ENCODE measurements around the gene SLC29A2.

Gene SLC29A2

DNA sequence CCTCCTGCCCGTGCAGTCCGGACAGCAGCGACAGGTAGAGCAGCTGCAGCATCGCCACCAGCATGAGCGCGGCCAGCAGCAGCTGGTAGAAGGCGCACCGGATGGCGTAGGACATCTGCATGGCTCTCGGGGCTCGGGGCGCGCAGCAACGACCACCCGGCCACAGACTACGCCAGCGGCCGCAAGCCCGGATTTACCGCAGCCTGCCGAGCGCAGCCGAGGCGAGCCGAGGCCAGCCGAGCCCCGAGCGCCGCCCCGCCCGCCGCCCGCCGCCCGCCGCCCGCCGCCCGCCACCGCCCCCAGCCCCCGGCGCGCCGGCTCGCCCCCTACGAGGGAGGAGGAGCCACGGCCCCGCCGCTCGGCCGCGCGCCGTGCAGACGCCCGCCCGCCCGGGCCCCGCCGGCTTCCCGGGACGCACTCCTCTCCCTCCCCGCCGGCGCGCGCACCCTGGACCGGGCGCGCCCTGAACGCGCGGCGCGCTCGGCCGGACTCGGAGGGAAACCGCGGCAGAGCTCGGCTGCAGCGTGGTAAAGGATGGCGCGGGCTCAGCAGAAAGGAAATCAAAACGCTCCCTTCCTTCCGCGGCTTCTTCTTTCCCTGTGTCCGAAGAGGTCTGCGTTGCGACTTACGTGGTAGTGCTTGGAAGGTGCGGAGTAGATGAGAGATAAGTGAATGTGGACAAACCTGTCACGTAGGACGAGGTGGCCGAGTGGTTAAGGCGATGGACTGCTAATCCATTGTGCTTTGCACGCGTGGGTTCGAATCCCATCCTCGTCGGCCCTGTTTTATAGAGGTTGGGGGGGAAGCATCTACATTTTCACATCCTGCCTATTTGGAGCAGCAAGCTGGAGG lies 23.9 kb downstream of the SLC29A2 start, which contains the start of gene B4GAT1:
Gene B4GAT1, minus strand, starts transcription at position 205 of the 852 bp plus-strand sequence. Its CDS starts 84 bp downstream, at position 121.
- H3K4me1 ChIP-seq (ENCODE audit: control insufficient read depth in 1 of 2, insufficient read depth in 1 of 2, low read depth in 1 of 2, low read length in 1 of 2), result peaks cover 31% of the 10 kb centered on the region in 2 experiments
- TF ChIP-seq, protein P1, sequence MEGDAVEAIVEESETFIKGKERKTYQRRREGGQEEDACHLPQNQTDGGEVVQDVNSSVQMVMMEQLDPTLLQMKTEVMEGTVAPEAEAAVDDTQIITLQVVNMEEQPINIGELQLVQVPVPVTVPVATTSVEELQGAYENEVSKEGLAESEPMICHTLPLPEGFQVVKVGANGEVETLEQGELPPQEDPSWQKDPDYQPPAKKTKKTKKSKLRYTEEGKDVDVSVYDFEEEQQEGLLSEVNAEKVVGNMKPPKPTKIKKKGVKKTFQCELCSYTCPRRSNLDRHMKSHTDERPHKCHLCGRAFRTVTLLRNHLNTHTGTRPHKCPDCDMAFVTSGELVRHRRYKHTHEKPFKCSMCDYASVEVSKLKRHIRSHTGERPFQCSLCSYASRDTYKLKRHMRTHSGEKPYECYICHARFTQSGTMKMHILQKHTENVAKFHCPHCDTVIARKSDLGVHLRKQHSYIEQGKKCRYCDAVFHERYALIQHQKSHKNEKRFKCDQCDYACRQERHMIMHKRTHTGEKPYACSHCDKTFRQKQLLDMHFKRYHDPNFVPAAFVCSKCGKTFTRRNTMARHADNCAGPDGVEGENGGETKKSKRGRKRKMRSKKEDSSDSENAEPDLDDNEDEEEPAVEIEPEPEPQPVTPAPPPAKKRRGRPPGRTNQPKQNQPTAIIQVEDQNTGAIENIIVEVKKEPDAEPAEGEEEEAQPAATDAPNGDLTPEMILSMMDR (IDR thresholded peaks at IDR 0.05), result no peak
- no peak within 1 kb of the TSS for H3K27ac ChIP-seq
- H3K36me3 ChIP-seq, result peaks cover 9% of the 10 kb centered on the region
- peaks cover 50% of the 10 kb centered on the region for H3K27me3 ChIP-seq
- no peaks in the 10 kb centered on the region for H3K9me3 ChIP-seq
- peak within 1 kb of the TSS; percentile 49 to 54 for H3K4me3 ChIP-seq (ENCODE audit: low read depth in 1 of 2, low read length in 1 of 2)

DNA sequence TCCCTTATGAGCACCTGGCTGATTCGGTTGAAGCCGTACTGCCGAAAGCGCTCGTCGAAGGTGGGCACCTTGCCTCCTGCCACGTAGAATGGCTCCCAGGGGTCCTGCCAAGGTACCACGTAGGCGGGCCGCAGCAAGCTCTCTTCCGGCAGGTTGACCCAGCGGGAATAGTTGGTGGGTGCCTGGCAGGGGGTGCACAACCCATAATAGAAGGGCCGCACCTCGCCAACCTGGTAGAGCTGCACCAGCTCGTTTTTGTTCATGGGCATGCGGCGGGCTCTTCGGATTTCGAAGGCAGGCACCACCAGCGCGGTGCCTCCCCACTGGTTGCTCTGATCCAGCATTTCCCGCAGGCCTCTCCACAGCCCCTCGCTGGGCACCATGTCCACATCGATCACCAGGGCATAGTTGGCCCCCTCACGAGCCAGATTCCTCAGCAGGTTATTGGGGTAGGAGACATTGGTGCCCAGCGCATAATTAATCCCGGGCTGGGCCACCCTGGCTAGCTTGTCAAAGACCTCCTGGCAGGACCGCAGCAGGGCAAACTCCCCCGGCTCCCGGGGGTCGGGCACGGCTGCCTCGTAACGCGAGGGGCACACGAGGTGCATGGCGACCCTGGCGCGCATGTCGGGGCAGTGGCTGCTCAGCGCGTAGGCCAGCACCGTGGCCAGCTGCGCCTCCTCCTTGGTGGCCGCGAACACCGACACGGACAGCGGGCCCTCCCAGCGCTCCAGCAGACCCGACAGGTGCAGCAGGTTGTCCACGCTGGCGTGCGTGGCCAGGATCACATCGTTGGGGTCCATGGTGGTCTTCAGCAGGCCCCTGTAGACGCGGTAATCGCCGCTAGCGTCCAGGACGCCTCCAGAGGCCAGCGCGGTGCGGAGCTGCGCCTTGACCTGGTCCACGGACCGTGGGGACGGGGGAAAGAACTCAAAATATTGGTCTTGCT lies 24.8 kb downstream of the SLC29A2 start:
- H3K27me3 ChIP-seq, result peaks cover 50% of the 10 kb centered on the region
- peaks cover 31% of the 10 kb centered on the region in 2 experiments for H3K4me1 ChIP-seq (ENCODE audit: control insufficient read depth in 1 of 2, insufficient read depth in 1 of 2, low read depth in 1 of 2, low read length in 1 of 2)
- TF ChIP-seq, protein P1 (IDR thresholded peaks at IDR 0.05), result no peak
- peak overlapping the region; percentile 49 to 54 for H3K4me3 ChIP-seq (ENCODE audit: low read depth in 1 of 2, low read length in 1 of 2)
- peaks cover 18% of the 10 kb centered on the region for H3K36me3 ChIP-seq
- no peaks in the 10 kb centered on the region for H3K9me3 ChIP-seq
- H3K27ac ChIP-seq, result no peak overlapping the region

DNA sequence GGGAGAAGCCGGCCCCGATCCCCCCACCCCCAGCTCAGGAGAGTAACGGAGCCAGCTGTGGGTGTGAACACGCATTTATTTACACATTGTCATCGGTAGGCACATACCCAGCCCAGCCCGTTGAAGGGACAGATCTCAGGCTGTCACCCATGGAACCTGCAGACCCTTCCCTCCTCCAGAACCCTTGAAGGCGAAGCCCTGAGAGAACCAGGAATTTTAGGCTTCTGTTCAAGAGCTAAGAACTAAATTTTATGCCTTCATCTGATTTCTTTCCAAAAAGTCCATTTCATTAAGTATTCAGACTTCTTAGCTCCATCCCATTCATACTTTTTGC lies 26.3 kb downstream of the SLC29A2 start:
- H3K27me3 ChIP-seq, result peaks cover 44% of the 10 kb centered on the region
- peak overlapping the region; percentile 86 for H3K27ac ChIP-seq
- H3K4me3 ChIP-seq (ENCODE audit: low read depth in 1 of 2, low read length in 1 of 2), result peak overlapping the region; percentile 84 to 91
- peaks cover 31% of the 10 kb centered on the region in 2 experiments for H3K4me1 ChIP-seq (ENCODE audit: control insufficient read depth in 1 of 2, insufficient read depth in 1 of 2, low read depth in 1 of 2, low read length in 1 of 2)
- TF ChIP-seq, protein P1 (IDR thresholded peaks at IDR 0.05), result no peak
- H3K9me3 ChIP-seq, result no peaks in the 10 kb centered on the region
- H3K36me3 ChIP-seq, result peaks cover 32% of the 10 kb centered on the region

DNA sequence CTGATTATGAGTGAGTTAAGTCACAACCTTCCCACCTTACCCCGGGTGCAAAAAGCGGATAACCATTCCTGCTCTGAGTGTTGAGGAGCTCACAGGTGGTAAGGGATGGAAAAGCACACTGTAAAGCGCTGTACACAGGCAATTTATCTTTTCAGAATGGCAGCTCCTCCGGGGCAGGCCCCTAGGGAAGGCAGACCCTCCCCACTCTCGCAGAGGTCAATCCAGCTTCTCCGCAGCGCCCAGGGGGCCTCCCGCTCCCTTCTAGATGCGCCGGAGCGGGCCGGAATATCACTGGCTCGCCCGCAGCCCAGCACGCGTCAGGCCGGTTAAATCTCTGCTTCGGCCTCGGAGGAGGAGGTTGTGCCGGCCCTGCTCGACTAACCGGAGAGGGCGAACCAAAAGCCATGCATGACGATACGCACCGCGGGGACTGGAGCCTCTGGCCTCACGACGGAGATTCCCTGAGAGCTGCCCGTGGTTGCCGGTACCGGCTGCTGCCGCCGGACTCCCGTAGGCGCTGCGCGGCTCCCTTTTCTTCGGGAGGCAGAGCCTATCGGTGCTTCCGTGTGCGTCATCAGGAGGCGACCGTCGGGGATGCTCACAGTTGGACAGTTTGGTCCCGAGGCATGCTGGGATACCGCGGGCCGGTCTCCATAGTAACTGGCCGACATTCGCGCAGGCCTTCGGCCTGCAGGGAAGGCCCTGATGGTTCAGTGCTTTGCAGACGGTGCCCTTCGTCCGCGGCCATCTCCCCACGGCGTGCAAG lies 26.8 kb downstream of the SLC29A2 start, which contains the start of gene BRMS1:
Gene BRMS1, minus strand, starts transcription at position 555 of the 766 bp plus-strand sequence. CDS start 2,870 bp downstream, outside the sequence.
- H3K4me3 ChIP-seq (ENCODE audit: low read depth in 1 of 2, low read length in 1 of 2), result peak within 1 kb of the TSS; percentile 84 to 91
- H3K36me3 ChIP-seq, result peaks cover 38% of the 10 kb centered on the region
- TF ChIP-seq, protein P1 (IDR thresholded peaks at IDR 0.05), result peak; percentile 83
- H3K27ac ChIP-seq, result peak within 1 kb of the TSS; percentile 86
- H3K9me3 ChIP-seq, result no peaks in the 10 kb centered on the region
- peaks cover 31% of the 10 kb centered on the region in 2 experiments for H3K4me1 ChIP-seq (ENCODE audit: control insufficient read depth in 1 of 2, insufficient read depth in 1 of 2, low read depth in 1 of 2, low read length in 1 of 2)
- peaks cover 38% of the 10 kb centered on the region for H3K27me3 ChIP-seq

DNA sequence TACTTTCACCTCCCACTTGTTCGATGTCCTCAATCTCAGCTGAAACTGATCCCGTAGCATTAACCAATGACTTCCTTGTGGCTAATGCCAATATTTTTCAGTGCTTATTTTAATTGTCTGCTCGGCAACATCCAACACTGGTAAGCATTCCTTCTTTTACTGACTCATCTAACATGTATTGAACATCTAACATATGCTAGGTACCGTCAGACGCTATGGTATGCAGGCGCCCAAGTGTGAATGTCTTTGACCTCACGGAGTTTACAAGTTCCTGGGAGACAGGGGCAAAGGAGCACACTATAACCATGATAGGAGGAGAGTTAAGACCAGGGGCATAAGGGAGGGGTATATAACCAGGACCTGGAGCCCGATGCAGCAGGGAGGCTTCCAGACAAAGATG lies 28.4 kb downstream of the SLC29A2 start:
- TF ChIP-seq, protein P1 (IDR thresholded peaks at IDR 0.05), result no peak
- H3K36me3 ChIP-seq, result peaks cover 53% of the 10 kb centered on the region
- peaks cover 31% of the 10 kb centered on the region in 2 experiments for H3K4me1 ChIP-seq (ENCODE audit: control insufficient read depth in 1 of 2, insufficient read depth in 1 of 2, low read depth in 1 of 2, low read length in 1 of 2)
- H3K9me3 ChIP-seq, result no peaks in the 10 kb centered on the region
- no peak overlapping the region for H3K4me3 ChIP-seq (ENCODE audit: low read depth in 1 of 2, low read length in 1 of 2)
- no peak overlapping the region for H3K27ac ChIP-seq
- H3K27me3 ChIP-seq, result peaks cover 23% of the 10 kb centered on the region
